Mesenchymal stem cell (in vitro differentiated cells and primary cell): ENCODE data around the gene CNKSR2.

Experiments
- DNase-seq: peaks from one replicate; pipeline ENCODE4 v3.0.0-alpha.2; 2013
- H2AFZ ChIP-seq: one replicate; pipeline ENCODE4 v1.6.1; 2013; ENCODE audit warnings: low read depth, mild to moderate bottlenecking, control low read depth, inconsistent platforms, low read length, moderate library complexity
- H2AK5ac ChIP-seq: 2 replicates; pipeline ENCODE4 v1.6.1; 2013; ENCODE audit warnings: low read length, moderate library complexity, mild to moderate bottlenecking, inconsistent platforms; ENCODE audit not compliant: severe bottlenecking
- H2BK120ac ChIP-seq: one replicate; pipeline ENCODE4 v1.6.1; 2013; ENCODE audit warnings: low read depth, mild to moderate bottlenecking, inconsistent platforms, low read length, moderate library complexity
- H2BK12ac ChIP-seq, 2 experiments: one replicate each; pipeline ENCODE4 v1.6.1; 2013; ENCODE audit warnings: inconsistent platforms in 2 of 2, low read length in 2 of 2, mild to moderate bottlenecking in 2 of 2, moderate library complexity in 2 of 2, control low read depth in 1 of 2
- H2BK15ac ChIP-seq: one replicate; pipeline ENCODE4 v1.6.1; 2013; ENCODE audit warnings: mild to moderate bottlenecking, low read depth, inconsistent platforms; ENCODE audit not compliant: poor library complexity, severe bottlenecking
- H2BK5ac ChIP-seq: 2 replicates; pipeline ENCODE4 v1.6.1; 2013; ENCODE audit warnings: low read depth, mild to moderate bottlenecking, low read length, control low read depth, inconsistent platforms; ENCODE audit not compliant: poor library complexity, severe bottlenecking
- H3K14ac ChIP-seq, 2 experiments: one replicate each; pipeline ENCODE4 v1.6.1; 2013; ENCODE audit warnings: inconsistent platforms in 2 of 2, low read length in 2 of 2, control low read depth in 1 of 2, mild to moderate bottlenecking in 1 of 2, moderate library complexity in 1 of 2
- H3K18ac ChIP-seq, 2 experiments: one replicate each; pipeline ENCODE4 v1.6.1; 2013; ENCODE audit warnings: inconsistent platforms in 2 of 2, low read length in 2 of 2, control low read depth in 1 of 2, low read depth in 1 of 2, mild to moderate bottlenecking in 1 of 2
- H3K23ac ChIP-seq, 2 experiments: one replicate each; pipeline ENCODE4 v1.6.1; 2013; ENCODE audit warnings: inconsistent platforms in 2 of 2, low read length in 2 of 2, mild to moderate bottlenecking in 2 of 2, moderate library complexity in 2 of 2, control low read depth in 1 of 2
- H3K27ac ChIP-seq: 2 replicates; pipeline ENCODE4 v1.5.1; 2013; ENCODE audit warnings: mild to moderate bottlenecking, moderate library complexity, low read length, control low read depth, inconsistent platforms; ENCODE audit not compliant: poor library complexity, severe bottlenecking
- H3K27me3 ChIP-seq, 2 experiments: 2 replicates each; pipeline versions ENCODE4 v1.6.1 to v1.7.0; 2013; ENCODE audit warnings: low read length in 2 of 2, mild to moderate bottlenecking in 2 of 2, moderate library complexity in 2 of 2, control low read depth in 1 of 2, inconsistent platforms in 1 of 2; ENCODE audit not compliant: control insufficient read depth in 1 of 2, insufficient read depth in 1 of 2
- H3K36me3 ChIP-seq, 2 experiments: 2 replicates each; pipeline versions ENCODE4 v1.6.1 to v1.7.0; 2013; ENCODE audit warnings: low read length in 2 of 2, control low read depth in 1 of 2, inconsistent platforms in 1 of 2, low read depth in 1 of 2, mild to moderate bottlenecking in 1 of 2; ENCODE audit not compliant: insufficient read depth in 2 of 2, control insufficient read depth in 1 of 2
- H3K4ac ChIP-seq, 2 experiments: one replicate each; pipeline ENCODE4 v1.6.1; 2013; ENCODE audit warnings: inconsistent platforms in 2 of 2, low read length in 2 of 2, mild to moderate bottlenecking in 2 of 2, moderate library complexity in 2 of 2, control low read depth in 1 of 2, low read depth in 1 of 2
- H3K4me1 ChIP-seq: 2 replicates; pipeline ENCODE4 v1.6.1; 2013; ENCODE audit warnings: low read depth, low read length, control low read depth; ENCODE audit not compliant: control insufficient read depth, insufficient read depth
- H3K4me2 ChIP-seq: 2 replicates; pipeline ENCODE4 v1.6.1; 2013; ENCODE audit warnings: low read length, mild to moderate bottlenecking, inconsistent platforms; ENCODE audit not compliant: poor library complexity, severe bottlenecking
- H3K4me3 ChIP-seq, 2 experiments: 2 replicates each; pipeline versions ENCODE4 v1.5.1 to v1.7.0; 2013; ENCODE audit warnings: low read length in 2 of 2, mild to moderate bottlenecking in 2 of 2, control low read depth in 1 of 2, low read depth in 1 of 2; ENCODE audit not compliant: insufficient read depth in 1 of 2
- H3K79me1 ChIP-seq: replicated peaks from 2 replicates; pipeline ENCODE4 v1.6.1; 2013; ENCODE audit warnings: mild to moderate bottlenecking, control low read depth, low read length, inconsistent platforms; ENCODE audit not compliant: poor library complexity, severe bottlenecking
- H3K9ac ChIP-seq: 2 replicates; pipeline ENCODE4 v1.7.0; 2013; ENCODE audit warnings: mild to moderate bottlenecking, low read length, moderate library complexity
- H3K9me3 ChIP-seq: 2 replicates; pipeline ENCODE4 v1.7.0; 2013; ENCODE audit warnings: mild to moderate bottlenecking, low read length; ENCODE audit not compliant: control insufficient read depth
- H4K8ac ChIP-seq: one replicate; pipeline ENCODE4 v1.6.1; 2013; ENCODE audit warnings: inconsistent platforms, mild to moderate bottlenecking, low read length, moderate library complexity
- H4K91ac ChIP-seq: one replicate; pipeline ENCODE4 v1.6.1; 2013; ENCODE audit warnings: mild to moderate bottlenecking, low read length, inconsistent platforms
- WGBS: methylation state at CpG from one replicate; pipeline ENCODE4 v1.1.7; 2013; ENCODE audit warnings: mixed read lengths; 5-methylcytosine and 5-hydroxymethylcytosine counted together

Gene CNKSR2

DNA sequence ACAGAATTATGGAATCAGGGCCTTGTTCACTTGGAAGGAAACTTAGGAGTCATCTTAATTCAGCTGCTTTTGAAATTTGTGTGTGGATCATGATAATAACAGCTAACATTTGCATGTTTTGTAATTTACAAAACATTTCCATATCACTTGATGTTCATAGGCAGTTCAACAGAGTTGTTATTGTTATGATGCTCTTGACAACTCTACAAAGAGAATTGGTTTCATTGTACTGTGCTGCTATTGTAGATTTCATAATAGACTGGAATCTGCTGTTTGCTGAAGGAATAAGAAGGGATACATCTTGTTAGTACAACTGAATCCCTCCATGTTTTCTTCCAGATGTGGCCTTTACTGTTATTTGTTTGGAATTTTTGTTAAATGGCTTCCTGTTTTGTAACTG lies 83.5 kb downstream of the CNKSR2 start:
- Histone ChIP-seq H3K4ac (no peak overlapping the region), H3K36me3 (no peaks in the 10 kb centered on the region), H2AK5ac (no peak overlapping the region), H2AFZ (no peak overlapping the region), H3K9me3 (no peaks in the 10 kb centered on the region), H3K14ac (no peak overlapping the region), H3K27ac (no peak overlapping the region), H3K23ac (no peak overlapping the region), H2BK15ac (no peak overlapping the region), H3K27me3 (no peaks in the 10 kb centered on the region), H3K4me3 (no peak overlapping the region), H3K4me1 (no peaks in the 10 kb centered on the region), H4K91ac (no peak overlapping the region), H3K9ac (no peak overlapping the region), H3K79me1 (no peaks in the 10 kb centered on the region), H2BK120ac (no peak overlapping the region), H2BK12ac (no peak overlapping the region), H3K4me2 (no peak overlapping the region), H4K8ac (no peak overlapping the region), H2BK5ac (no peak overlapping the region), H3K18ac (no peak overlapping the region)
- no peak for DNase-seq

DNA sequence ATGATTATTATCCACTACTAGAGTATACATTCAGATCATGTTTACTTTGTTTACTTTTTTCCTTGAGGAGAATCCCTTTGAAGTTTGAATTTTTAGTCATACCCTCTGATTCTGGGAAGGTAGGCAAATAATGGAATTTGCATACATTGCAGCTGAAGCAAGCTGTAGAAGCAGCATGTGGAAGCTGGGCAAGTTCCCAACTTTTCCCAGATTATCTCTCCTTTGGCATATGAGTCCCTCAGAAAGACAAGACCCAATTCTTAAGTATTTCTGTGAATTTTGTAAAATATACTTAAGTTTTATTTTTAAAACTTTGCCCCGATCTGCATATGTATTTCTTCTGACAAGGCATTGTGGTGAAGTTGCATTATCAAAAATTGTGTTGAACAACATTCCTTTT lies 94.9 kb downstream of the CNKSR2 start:
- no peak overlapping the region for H3K4me3 ChIP-seq
- no peak overlapping the region for H4K91ac ChIP-seq
- H3K18ac ChIP-seq, result no peak overlapping the region
- H3K27ac ChIP-seq, result no peak overlapping the region
- no peak overlapping the region for H2BK120ac ChIP-seq
- H2AK5ac ChIP-seq, result no peak overlapping the region
- no peak overlapping the region for H2BK5ac ChIP-seq
- H3K27me3 ChIP-seq, result no peaks in the 10 kb centered on the region
- H3K79me1 ChIP-seq, result no peaks in the 10 kb centered on the region
- H2BK12ac ChIP-seq, result no peak overlapping the region
- no peak overlapping the region for H2BK15ac ChIP-seq
- H3K23ac ChIP-seq, result no peak overlapping the region
- H3K9me3 ChIP-seq, result no peaks in the 10 kb centered on the region
- no peaks in the 10 kb centered on the region for H3K36me3 ChIP-seq
- H3K4ac ChIP-seq, result no peak overlapping the region
- WGBS, result no CpG with 5 or more reads among the region's 1 CpG
- no peak overlapping the region for H3K9ac ChIP-seq
- H3K4me1 ChIP-seq, result no peaks in the 10 kb centered on the region
- no peak overlapping the region for H2AFZ ChIP-seq
- no peak overlapping the region for H3K14ac ChIP-seq
- H4K8ac ChIP-seq, result no peak overlapping the region
- H3K4me2 ChIP-seq, result no peak overlapping the region
- DNase-seq, result no peak

DNA sequence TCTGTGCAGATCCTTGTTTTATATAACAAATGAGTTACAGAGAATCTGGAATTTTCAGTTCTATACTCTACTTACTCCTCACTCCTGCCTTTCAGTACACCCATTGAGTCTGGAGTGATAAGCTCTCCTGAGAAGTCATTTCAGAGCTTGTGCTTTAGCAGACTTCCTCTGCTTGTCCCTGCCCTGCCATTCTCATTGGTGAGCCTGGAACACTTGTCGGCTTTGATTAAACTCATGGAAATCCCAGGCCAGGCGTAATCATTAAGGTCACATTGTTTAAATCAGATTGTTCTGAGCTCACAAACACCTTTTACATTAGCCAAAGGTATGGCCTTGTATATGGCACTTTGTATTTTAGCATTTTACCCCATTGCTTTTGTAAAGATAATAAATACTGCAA lies 102.7 kb downstream of the CNKSR2 start:
- WGBS, result no CpG with 5 or more reads among the region's 2 CpGs
- H3K23ac ChIP-seq, result no peak overlapping the region

DNA sequence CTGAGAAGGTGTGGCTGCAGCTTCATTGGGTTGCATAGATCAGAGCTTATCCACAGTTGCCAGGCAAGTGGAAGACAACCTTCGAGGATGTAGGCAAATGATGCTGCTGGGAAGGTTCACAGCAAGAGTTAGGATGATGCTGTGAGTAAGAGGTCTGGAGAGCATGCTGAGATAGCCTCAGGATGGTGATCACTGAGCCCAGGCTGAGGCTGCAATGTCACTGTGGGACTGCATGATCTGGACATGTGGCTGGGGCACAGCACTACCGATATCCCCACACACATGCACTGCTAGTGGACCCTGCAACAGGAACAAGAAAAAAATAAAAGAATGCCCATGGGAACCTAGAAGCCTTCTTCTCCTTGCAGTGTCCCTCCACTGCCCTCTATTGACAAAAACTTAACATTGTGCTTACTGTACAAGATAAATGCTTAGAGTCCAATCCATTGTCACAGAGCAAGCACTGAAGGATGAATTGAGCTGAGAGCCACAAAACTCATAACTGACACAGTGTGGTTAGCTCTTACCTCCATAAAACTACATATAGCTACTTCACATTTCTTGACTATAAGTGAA lies 105.6 kb downstream of the CNKSR2 start:
- H3K14ac ChIP-seq, result no peak overlapping the region
- no peaks in the 10 kb centered on the region for H3K27me3 ChIP-seq
- H2AK5ac ChIP-seq, result no peak overlapping the region
- no peak overlapping the region for H4K8ac ChIP-seq
- H4K91ac ChIP-seq, result no peak overlapping the region
- H2BK120ac ChIP-seq, result no peak overlapping the region
- peak; percentile 55 for DNase-seq
- no peak overlapping the region for H3K18ac ChIP-seq
- H3K4ac ChIP-seq, result no peak overlapping the region
- H3K9me3 ChIP-seq, result no peaks in the 10 kb centered on the region
- no peaks in the 10 kb centered on the region for H3K4me1 ChIP-seq
- no peak overlapping the region for H2BK12ac ChIP-seq
- H3K23ac ChIP-seq, result no peak overlapping the region
- no peak overlapping the region for H3K4me2 ChIP-seq
- H2BK15ac ChIP-seq, result no peak overlapping the region
- H3K9ac ChIP-seq, result no peak overlapping the region
- no peaks in the 10 kb centered on the region for H3K36me3 ChIP-seq
- no peak overlapping the region for H2BK5ac ChIP-seq
- no peaks in the 10 kb centered on the region for H3K79me1 ChIP-seq
- H2AFZ ChIP-seq, result no peak overlapping the region
- H3K27ac ChIP-seq, result no peak overlapping the region
- WGBS, result 60% methylated on average over 1 of the region's 2 CpGs
- H3K4me3 ChIP-seq, result no peak overlapping the region

More for the DNA sequence above, 102.7 kb downstream of the CNKSR2 start:
- H2AFZ ChIP-seq, result no peak overlapping the region
- H2BK12ac ChIP-seq, result no peak overlapping the region
- no peak overlapping the region for H3K14ac ChIP-seq
- H3K9me3 ChIP-seq, result no peaks in the 10 kb centered on the region
- no peak overlapping the region for H4K8ac ChIP-seq
- H3K79me1 ChIP-seq, result no peaks in the 10 kb centered on the region
- H3K4me2 ChIP-seq, result no peak overlapping the region
- no peaks in the 10 kb centered on the region for H3K27me3 ChIP-seq
- DNase-seq, result no peak
- no peak overlapping the region for H3K9ac ChIP-seq
- no peak overlapping the region for H2BK15ac ChIP-seq
- H3K4me3 ChIP-seq, result no peak overlapping the region
- H3K4ac ChIP-seq, result no peak overlapping the region
- H2BK5ac ChIP-seq, result no peak overlapping the region
- H4K91ac ChIP-seq, result no peak overlapping the region
- H3K36me3 ChIP-seq, result no peaks in the 10 kb centered on the region
- H2BK120ac ChIP-seq, result no peak overlapping the region
- H3K4me1 ChIP-seq, result no peaks in the 10 kb centered on the region
- H3K27ac ChIP-seq, result no peak overlapping the region
- no peak overlapping the region for H2AK5ac ChIP-seq
- H3K18ac ChIP-seq, result no peak overlapping the region
